Measurements from ENCODE around the gene PRKD1.

GRCh38 chr14:29745863-29746262 is 181.8 kb downstream of the PRKD1 start:
- TF ChIP-seq MYC (CRISPR knock-in tag; IDR thresholded peaks at IDR 0.05; ENCODE audit: borderline replicate concordance), result no peak
- TF ChIP-seq FOXP1 (IDR thresholded peaks at IDR 0.05), result no peak
- TF ChIP-seq FOXP1 (CRISPR knock-in tag; IDR thresholded peaks at IDR 0.05), result no peak
- no peak for TF ChIP-seq RAD21 (CRISPR knock-in tag; IDR thresholded peaks at IDR 0.05)
- TF ChIP-seq PAX8 (CRISPR knock-in tag; IDR thresholded peaks at IDR 0.05; ENCODE audit: borderline replicate concordance), result no peak
- TF ChIP-seq IKZF1 (IDR thresholded peaks at IDR 0.05), result no peak
- TF ChIP-seq HNF1A (IDR thresholded peaks at IDR 0.05; ENCODE audit: low read depth), result no peak
- no peak for TF ChIP-seq HNF1A (CRISPR knock-in tag; IDR thresholded peaks at IDR 0.05; ENCODE audit: borderline replicate concordance)
- no peak for TF ChIP-seq ZNF615 (CRISPR knock-in tag; IDR thresholded peaks at IDR 0.05; ENCODE audit: borderline replicate concordance)
- TF ChIP-seq ZNF879 (CRISPR knock-in tag; IDR thresholded peaks at IDR 0.05), result no peak
- TF ChIP-seq FOXP4 (CRISPR knock-in tag; IDR thresholded peaks at IDR 0.05), result no peak
- no peak for TF ChIP-seq FOXJ3 (CRISPR knock-in tag; IDR thresholded peaks at IDR 0.05; ENCODE audit: borderline replicate concordance)
- no peak for TF ChIP-seq SIN3A (IDR thresholded peaks at IDR 0.05; ENCODE audit: borderline replicate concordance, low read depth, low read length)
- no peak for TF ChIP-seq THRA (CRISPR knock-in tag; IDR thresholded peaks at IDR 0.05; ENCODE audit: borderline replicate concordance)
- no peak for TF ChIP-seq ZNF12 (CRISPR knock-in tag; IDR thresholded peaks at IDR 0.05)

Data from HepG2 (cell line).